ENCODE data around the gene BEND7. TPM values are rescaled to one million over a fixed set of nuclear protein-coding genes. Genes with fewer than 3 reads are reported as not detected.

The BEND7 gene
- total RNA-seq, 1 experiment from 2014 or later = 14.8 TPM

DNA sequence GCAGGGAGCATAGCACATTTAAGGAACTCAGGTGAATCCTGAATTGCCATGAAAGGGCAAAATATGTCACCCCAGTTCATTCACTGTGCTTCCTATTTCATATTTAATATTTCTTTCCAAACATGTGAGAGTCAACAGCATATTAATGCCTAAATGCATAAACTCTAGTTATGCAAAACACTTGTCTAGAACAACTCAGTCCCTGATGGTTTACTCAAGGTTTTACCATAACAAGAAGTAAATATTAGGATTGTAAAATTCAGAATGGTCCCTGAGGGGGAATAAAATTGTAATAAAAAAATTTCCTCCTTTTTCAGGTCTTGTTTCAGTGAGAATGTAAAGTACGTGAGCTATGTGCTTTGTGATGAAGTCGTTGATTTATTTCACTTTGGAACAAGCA lies 129.1 kb downstream of the BEND7 start:
- ChIA-PET CTCF (no interaction called here), POLR2A (ENCODE audit: low non-redundant PET) (no interaction called here)
- Histone ChIP-seq H3K9me3 (ENCODE audit: low read depth, low read length, poor library complexity, severe bottlenecking) (peaks cover 6% of the 10 kb centered on the region), H3K27ac (ENCODE audit: low read depth, low read length, poor library complexity, severe bottlenecking) (no peak overlapping the region), H3K4me3 (ENCODE audit: low read depth, low read length, poor library complexity, severe bottlenecking) (no peak overlapping the region), H3K27me3 (replicated peaks; ENCODE audit: insufficient read depth, low read depth, low read length, poor library complexity) (no peaks in the 10 kb centered on the region), H3K4me1 (ENCODE audit: insufficient read depth, low read length, poor library complexity, severe bottlenecking) (no peaks in the 10 kb centered on the region), H3K36me3 (ENCODE audit: insufficient read depth, low read length, poor library complexity, severe bottlenecking) (no peaks in the 10 kb centered on the region)
- DNase-seq (ENCODE audit: low spot score) = no peak
- intact Hi-C loops (cut with micrococcal nuclease; ENCODE audit: unreplicated experiment) = no loop called here
- TF ChIP-seq, protein P1, sequence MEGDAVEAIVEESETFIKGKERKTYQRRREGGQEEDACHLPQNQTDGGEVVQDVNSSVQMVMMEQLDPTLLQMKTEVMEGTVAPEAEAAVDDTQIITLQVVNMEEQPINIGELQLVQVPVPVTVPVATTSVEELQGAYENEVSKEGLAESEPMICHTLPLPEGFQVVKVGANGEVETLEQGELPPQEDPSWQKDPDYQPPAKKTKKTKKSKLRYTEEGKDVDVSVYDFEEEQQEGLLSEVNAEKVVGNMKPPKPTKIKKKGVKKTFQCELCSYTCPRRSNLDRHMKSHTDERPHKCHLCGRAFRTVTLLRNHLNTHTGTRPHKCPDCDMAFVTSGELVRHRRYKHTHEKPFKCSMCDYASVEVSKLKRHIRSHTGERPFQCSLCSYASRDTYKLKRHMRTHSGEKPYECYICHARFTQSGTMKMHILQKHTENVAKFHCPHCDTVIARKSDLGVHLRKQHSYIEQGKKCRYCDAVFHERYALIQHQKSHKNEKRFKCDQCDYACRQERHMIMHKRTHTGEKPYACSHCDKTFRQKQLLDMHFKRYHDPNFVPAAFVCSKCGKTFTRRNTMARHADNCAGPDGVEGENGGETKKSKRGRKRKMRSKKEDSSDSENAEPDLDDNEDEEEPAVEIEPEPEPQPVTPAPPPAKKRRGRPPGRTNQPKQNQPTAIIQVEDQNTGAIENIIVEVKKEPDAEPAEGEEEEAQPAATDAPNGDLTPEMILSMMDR (conservative IDR thresholded peaks at IDR 0.05; ENCODE audit: low read depth, low read length) = no peak
- TF ChIP-seq EZH2 (IDR thresholded peaks at IDR 0.05; ENCODE audit: borderline replicate concordance, low read depth, low read length, poor library complexity, severe bottlenecking) = no peak
- no TSS peak for BruUV-seq (replicated peaks)

DNA sequence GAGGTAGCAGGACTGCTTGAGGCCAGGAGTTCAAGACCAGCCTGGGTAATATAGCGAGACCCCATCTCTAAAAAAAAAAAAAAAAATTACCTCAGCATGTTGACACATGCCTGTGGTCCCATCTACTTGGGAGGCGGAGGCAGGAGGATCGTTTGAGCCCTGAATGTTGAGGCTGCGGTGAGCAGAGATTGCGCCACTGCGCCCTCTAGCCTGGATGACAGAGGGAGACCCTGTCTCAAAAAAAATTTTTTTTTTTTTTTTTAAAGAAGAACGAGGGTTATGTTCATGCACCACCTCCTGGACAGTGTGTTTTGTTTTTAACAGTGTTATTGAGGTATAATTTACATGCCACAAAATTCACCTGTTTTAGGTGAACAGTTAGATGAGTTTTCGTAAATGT lies 129.6 kb downstream of the BEND7 start:
- H3K27me3 ChIP-seq (replicated peaks; ENCODE audit: insufficient read depth, low read depth, low read length, poor library complexity) = no peaks in the 10 kb centered on the region
- H3K4me3 ChIP-seq (ENCODE audit: low read depth, low read length, poor library complexity, severe bottlenecking) = no peak overlapping the region
- no peaks in the 10 kb centered on the region for H3K36me3 ChIP-seq (ENCODE audit: insufficient read depth, low read length, poor library complexity, severe bottlenecking)
- H3K9me3 ChIP-seq (ENCODE audit: low read depth, low read length, poor library complexity, severe bottlenecking) = peaks cover 6% of the 10 kb centered on the region
- intact Hi-C loops (cut with micrococcal nuclease; ENCODE audit: unreplicated experiment) = no loop called here
- DNase-seq (ENCODE audit: low spot score) = no peak
- no peak overlapping the region for H3K27ac ChIP-seq (ENCODE audit: low read depth, low read length, poor library complexity, severe bottlenecking)
- H3K4me1 ChIP-seq (ENCODE audit: insufficient read depth, low read length, poor library complexity, severe bottlenecking) = no peaks in the 10 kb centered on the region
- CTCF ChIA-PET = no interaction called here
- POLR2A ChIA-PET (ENCODE audit: low non-redundant PET) = no interaction called here
- BruUV-seq (replicated peaks) = no TSS peak
- TF ChIP-seq, protein P1 (conservative IDR thresholded peaks at IDR 0.05; ENCODE audit: low read depth, low read length) = peak; percentile 26; the same call in 1 of the 2 replicates
- no peak for TF ChIP-seq EZH2 (IDR thresholded peaks at IDR 0.05; ENCODE audit: borderline replicate concordance, low read depth, low read length, poor library complexity, severe bottlenecking)

DNA sequence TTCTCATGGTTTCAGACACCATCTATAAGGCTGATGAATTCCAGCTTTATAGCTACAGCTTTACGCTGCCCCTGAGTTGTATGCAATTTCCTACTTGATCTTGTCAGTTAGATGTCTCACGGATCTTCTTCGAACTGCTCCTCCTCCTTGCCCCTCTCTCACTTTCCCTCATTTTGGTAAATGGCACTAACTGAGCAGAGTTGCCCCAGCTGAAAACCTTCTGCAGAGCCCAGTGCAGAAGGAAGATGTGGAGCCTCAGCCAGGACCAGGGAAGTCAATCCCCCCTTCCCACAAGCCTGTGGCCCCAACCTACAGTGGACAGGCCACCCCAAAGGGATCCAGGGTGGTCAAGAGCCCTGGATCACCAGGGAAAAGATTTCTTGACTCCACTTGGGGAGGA lies 131.8 kb downstream of the BEND7 start:
- no peak for TF ChIP-seq EZH2 (IDR thresholded peaks at IDR 0.05; ENCODE audit: borderline replicate concordance, low read depth, low read length, poor library complexity, severe bottlenecking)
- TF ChIP-seq, protein P1 (conservative IDR thresholded peaks at IDR 0.05; ENCODE audit: low read depth, low read length) = no peak
- Histone ChIP-seq H3K36me3 (ENCODE audit: insufficient read depth, low read length, poor library complexity, severe bottlenecking) (no peaks in the 10 kb centered on the region), H3K4me3 (ENCODE audit: low read depth, low read length, poor library complexity, severe bottlenecking) (no peak overlapping the region), H3K27me3 (replicated peaks; ENCODE audit: insufficient read depth, low read depth, low read length, poor library complexity) (no peaks in the 10 kb centered on the region), H3K9me3 (ENCODE audit: low read depth, low read length, poor library complexity, severe bottlenecking) (peaks cover 6% of the 10 kb centered on the region), H3K4me1 (ENCODE audit: insufficient read depth, low read length, poor library complexity, severe bottlenecking) (no peaks in the 10 kb centered on the region), H3K27ac (ENCODE audit: low read depth, low read length, poor library complexity, severe bottlenecking) (no peak overlapping the region)
- intact Hi-C loops (cut with micrococcal nuclease; ENCODE audit: unreplicated experiment) = no loop called here
- BruUV-seq (replicated peaks) = no TSS peak
- ChIA-PET CTCF (no interaction called here), POLR2A (ENCODE audit: low non-redundant PET) (no interaction called here)
- DNase-seq (ENCODE audit: low spot score) = no peak
